AG04449 (cell line): ENCODE data around the gene NUMA1.

Experiments
- CTCF ChIA-PET: fragments of 350-600 bp; formaldehyde crosslinking; extraction: SDS; loops from one replicate; lab custom pipeline; 2021; ENCODE audit warnings: antibody characterized with exemption; lab: Yijun Ruan, JAX
- POLR2A ChIA-PET: fragments of 400-600, 350-600 bp; formaldehyde crosslinking; extraction: SDS; loops from one replicate; lab custom pipeline; 2020; ENCODE audit warnings: antibody characterized with exemption, inconsistent platforms; lab: Yijun Ruan, JAX
- DNase-seq: peaks from one replicate; pipeline ENCODE4 v3.0.0-alpha.2; 2010; ENCODE audit warnings: low read depth, low spot score
- H3K4me3 ChIP-seq: 2 replicates; pipeline ENCODE4 v1.5.1; 2011; ENCODE audit warnings: low read depth, mild to moderate bottlenecking, control low read depth, low read length
- TF ChIP-seq, protein P1 (sequence below): IDR thresholded peaks from one replicate; pipeline ENCODE4 v1.5.1; 2011; ENCODE audit warnings: mild to moderate bottlenecking, moderate library complexity, low read length, control low read depth, inconsistent platforms; ENCODE audit not compliant: insufficient read depth; ENCODE audit errors: missing control alignments

Gene NUMA1

DNA sequence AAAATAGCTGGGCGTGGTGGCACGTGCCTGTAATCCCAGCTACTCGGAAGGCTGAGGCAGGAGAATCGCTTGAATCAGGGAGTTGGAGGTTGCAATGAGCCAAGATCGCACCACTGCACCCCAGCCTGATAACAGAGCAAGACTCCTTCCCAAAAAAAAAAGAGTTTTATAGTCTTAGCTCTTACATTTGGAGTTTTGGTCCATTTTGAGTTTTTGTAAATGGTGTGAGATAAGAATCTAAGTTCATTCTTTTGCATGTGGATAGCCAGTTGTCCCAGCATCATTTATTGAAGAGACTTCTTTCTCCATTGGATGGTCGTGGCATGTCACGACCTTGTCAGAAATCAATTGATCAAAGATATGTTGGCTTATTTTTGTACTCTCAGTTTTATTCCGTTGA, 116.9 kb downstream of the NUMA1 start:
- H3K4me3 ChIP-seq, result no peak overlapping the region
- no peak for DNase-seq
- TF ChIP-seq, protein P1, sequence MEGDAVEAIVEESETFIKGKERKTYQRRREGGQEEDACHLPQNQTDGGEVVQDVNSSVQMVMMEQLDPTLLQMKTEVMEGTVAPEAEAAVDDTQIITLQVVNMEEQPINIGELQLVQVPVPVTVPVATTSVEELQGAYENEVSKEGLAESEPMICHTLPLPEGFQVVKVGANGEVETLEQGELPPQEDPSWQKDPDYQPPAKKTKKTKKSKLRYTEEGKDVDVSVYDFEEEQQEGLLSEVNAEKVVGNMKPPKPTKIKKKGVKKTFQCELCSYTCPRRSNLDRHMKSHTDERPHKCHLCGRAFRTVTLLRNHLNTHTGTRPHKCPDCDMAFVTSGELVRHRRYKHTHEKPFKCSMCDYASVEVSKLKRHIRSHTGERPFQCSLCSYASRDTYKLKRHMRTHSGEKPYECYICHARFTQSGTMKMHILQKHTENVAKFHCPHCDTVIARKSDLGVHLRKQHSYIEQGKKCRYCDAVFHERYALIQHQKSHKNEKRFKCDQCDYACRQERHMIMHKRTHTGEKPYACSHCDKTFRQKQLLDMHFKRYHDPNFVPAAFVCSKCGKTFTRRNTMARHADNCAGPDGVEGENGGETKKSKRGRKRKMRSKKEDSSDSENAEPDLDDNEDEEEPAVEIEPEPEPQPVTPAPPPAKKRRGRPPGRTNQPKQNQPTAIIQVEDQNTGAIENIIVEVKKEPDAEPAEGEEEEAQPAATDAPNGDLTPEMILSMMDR, result no peak
- ChIA-PET POLR2A (no interaction called here), CTCF (interaction anchor here (1.4 to 8.6 kb wide), 4 partner anchors 14 to 468 kb away, joined by 3 to 92 read pairs (median 4); no protein-coding TSS in a partner anchor)

DNA sequence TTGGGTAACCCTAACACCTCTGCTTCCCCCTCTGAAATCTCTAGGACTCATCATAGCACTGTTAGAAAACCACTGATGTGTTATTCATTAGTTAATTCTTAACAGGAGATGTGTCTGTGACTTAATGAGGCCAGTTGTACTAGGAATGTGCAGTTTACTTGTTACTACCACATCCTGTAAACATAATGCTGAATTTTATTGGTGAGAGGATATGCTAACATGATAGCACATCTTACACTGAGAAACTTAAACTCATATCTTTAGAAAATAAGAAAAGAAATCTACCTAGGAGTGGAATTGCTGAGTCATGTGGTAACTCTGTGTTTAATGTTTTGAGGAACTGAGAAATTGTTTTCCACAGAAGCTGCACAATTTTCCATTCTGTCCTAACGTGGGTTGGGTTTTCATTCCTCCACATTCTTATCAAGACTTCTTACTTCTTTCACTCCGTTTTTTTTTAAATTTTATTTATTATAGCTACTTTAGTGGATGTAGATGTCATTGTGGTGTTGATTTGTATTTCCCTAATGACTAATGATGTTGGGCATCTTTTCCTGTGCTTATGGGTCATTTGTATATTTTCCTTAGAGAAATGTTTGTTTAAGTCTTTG, 117.8 kb downstream of the NUMA1 start:
- no peak for DNase-seq
- TF ChIP-seq, protein P1, result no peak
- ChIA-PET POLR2A (no interaction called here), CTCF (interaction anchor here (1.4 to 8.6 kb wide), 2 partner anchors 15 to 20 kb away, joined by 3 to 92 read pairs; no protein-coding TSS in a partner anchor)
- H3K4me3 ChIP-seq, result no peak overlapping the region

DNA sequence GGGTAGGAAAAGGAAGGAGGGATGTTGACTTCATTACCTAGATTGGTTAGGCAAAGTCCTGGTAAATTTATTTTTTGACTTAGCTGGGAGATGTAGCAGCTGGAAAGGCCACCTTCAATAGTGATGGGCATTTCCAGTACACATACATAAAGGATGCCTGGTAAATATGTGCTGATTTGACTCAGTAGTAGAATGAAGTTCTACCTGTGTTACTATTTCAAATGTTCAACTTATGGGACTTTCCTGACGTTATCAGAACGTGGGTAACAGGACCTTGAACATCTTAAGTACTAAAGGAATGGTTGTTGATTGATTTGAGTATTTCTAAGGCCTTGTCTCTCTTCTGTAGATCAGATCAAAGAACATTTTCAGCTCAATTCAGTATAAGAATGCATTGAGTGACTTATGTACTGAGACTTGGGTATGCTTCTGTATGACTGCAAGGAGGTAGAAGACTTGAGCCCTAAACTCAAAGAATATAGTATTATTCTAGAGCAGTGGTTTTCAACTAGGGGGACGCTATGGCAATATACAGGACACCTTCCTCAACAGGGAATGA, 124.4 kb downstream of the NUMA1 start:
- CTCF ChIA-PET, result interaction anchor here (0.8 to 2.8 kb wide), 3 partner anchors 12 to 21 kb away, joined by 4 to 26 read pairs (median 17); no protein-coding TSS in a partner anchor
- TF ChIP-seq, protein P1, result no peak
- POLR2A ChIA-PET, result no interaction called here
- H3K4me3 ChIP-seq, result no peak overlapping the region
- no peak for DNase-seq
